Esophagus mucosa (tissue), 1 donor: ENCODE data around the gene TFAP2C. TPM values are rescaled to one million over a fixed set of nuclear protein-coding genes. Genes with fewer than 3 reads are reported as not detected.
"Not testable (repeated sequence)": the region's sequence is repeated elsewhere in the genome, so short reads cannot be mapped to it uniquely, and the experiment has no call there.

Experiments
- ATAC-seq: fragments of 200-7000 bp; cut with Tn5 transposase; one replicate; pipeline ENCODE4 v1.9.1; 2020
- total RNA-seq: library from RNA; stranded (reverse); gene quantifications from one replicate; pipeline ENCODE4 v1.2.4, GENCODE V29; 2023
- donor health status: DM: yes; HTN: yes; CAD: no.

The TFAP2C gene
- total RNA-seq, 1 donor from 2014 or later = 30.8 TPM

DNA sequence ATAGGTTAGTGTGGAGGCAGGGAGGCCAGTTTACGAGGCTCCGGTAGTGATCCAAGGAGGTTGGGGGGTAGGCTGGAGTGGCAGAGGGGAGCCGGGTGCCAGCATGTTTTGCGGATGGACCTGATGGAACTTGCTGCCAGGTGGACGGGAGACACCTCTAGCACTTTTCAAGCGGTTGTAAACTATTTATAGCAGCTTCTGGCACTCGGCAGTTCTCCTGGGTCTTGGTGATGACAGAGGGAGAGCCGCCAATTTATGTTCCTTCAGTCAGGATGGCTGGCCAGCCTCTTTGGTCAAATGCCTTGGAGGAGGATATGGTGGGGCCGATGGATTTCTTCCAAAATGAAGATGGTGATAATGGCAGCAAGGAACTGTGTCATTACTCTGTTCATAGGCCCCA lies 28.8 kb downstream of the TFAP2C start:
- no peak for ATAC-seq

DNA sequence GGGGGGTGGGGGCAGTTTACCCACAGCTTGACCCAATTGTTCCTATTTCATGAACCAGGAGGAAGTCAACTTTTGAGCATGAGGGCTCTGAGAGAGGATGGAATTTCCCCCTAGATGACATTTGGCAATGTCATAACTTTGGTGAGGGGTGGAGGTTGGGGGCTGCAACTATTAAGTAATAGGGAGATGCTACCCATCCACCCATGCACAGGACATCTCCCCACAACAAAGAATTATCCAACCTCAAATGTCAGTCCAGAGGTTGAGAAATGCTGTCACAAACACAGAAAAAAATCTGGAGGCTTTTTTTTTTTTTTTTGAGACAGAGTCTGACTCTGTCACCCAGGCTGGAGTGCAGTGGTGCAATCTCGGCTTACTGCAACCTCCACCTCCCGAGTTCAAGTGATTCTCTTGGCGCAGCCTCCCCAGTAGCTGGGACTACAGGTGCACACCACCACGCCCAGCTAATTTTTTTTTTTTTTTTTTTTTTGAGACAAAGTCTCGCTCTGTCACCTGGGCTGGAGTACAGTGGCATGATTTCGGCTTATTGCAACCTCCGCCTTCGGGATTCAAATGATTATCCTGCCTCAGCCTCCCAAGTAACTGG lies 29.3 kb downstream of the TFAP2C start:
- not testable (repeated sequence) for ATAC-seq

DNA sequence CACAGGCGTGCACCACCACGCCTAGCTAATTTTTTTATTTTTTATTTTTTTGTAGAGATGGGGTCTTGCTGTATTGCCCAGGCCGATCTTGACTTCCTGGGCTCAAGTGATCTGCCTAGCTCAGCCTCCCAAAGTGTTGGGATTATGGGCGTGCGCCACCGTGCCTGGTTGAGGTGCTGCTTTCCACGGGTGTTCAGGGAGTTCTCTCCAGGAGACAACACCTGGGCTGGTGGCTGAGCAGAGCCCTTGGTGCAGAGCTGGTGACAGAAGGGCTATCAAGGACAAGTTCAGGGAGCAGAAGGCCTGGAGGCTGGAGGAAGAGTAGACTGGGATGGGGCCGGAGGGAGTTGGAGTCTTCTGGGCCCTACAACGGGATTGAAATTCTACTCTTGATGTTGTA lies 34.6 kb downstream of the TFAP2C start:
- no peak for ATAC-seq

DNA sequence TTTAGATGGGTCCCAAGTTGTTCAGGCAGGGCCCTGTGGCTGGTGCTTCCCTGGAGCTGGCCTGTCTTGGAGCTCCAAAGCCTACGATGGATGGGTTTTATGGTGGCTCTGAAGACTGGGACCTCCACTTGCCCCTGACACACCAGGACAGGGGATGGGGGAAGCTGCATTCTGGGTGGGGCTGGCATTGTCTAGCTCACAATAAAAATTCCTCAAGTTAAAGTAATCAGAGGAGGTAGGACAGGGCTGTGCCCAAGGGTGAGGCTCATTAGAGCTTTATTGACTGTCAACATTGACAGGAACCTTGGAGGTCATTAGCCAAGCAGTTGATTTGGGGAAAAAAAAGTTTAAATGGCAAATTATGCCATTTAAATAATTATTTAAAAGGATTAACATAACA lies 35.7 kb downstream of the TFAP2C start:
- ATAC-seq = peak; percentile 37

DNA sequence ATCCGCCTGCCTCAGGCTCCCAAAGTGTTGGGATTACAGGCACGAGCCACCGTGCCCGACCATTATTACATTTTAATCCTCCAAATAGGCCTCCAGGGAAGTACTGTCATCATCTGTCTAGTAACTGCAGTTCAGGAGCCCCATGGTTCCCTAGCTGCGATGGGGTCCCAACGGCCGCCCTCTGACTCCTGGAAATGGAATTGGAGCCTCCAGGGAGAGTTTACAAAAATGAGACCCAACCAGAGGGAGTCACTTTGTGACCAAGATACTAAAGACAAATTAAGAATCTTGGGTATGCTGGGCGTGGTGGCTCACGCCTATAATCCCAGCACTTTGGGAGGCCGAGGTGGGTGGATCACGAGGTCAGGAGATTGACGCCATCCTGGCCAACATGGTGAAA lies 36.7 kb downstream of the TFAP2C start:
- no peak for ATAC-seq

DNA sequence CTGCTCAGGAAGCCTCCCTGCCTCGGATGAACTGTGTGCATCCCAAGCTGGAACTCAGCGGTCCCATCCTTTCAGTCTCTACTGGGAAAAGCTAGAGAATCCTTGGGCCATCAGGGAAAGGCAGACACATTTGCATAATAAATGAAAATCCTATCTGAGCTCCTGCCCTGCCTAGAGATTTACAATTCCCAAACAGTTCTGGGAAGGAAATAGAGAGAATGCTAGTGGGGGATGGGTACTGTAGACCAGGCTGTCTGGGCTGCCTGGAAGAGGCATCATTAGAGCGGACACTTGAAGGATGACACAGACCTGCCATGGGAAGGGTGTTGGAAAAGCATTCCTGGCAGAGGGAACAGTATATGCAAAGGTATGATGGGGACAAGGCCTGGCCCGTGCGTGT lies 44.3 kb downstream of the TFAP2C start:
- no peak for ATAC-seq

DNA sequence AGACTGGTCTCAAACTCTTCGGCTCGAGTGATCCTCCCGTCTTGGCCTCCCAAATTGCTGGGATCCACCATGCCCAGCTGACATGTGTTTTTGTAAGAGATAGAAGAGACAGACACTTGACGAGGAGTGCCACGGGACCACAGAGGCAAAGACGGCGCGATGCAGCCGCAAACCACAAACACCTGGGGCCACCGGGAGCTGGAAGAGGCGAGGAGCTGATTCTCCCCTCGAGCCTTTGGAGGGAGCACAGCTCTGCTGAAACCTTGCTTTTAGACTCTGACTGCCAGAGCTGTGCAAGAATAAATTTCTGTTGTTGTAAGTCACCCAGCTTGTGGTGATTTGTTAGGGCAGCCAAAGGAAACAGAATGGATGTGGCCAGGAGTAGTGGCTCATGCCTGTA lies 46.9 kb downstream of the TFAP2C start:
- no peak for ATAC-seq

DNA sequence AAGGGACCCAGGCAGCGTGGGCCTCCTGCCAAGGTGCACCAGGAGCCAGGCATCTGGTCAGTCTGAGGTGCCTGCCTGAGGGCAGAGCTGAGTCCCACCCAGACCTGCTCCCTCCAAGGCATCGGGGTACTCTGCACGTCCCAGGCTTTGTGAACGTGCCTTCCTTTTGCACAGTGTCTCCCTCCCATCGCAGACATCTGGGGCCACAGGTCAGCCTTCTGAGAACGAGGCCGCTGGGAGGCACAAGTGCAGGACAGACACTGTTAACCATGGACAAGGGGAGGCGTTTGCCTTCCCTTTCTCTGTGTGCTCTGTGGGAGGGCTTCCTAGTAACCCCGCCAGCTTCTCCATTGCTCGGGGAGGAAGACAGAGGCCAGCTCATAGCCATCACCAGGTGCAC lies 47.6 kb downstream of the TFAP2C start:
- ATAC-seq = no peak

DNA sequence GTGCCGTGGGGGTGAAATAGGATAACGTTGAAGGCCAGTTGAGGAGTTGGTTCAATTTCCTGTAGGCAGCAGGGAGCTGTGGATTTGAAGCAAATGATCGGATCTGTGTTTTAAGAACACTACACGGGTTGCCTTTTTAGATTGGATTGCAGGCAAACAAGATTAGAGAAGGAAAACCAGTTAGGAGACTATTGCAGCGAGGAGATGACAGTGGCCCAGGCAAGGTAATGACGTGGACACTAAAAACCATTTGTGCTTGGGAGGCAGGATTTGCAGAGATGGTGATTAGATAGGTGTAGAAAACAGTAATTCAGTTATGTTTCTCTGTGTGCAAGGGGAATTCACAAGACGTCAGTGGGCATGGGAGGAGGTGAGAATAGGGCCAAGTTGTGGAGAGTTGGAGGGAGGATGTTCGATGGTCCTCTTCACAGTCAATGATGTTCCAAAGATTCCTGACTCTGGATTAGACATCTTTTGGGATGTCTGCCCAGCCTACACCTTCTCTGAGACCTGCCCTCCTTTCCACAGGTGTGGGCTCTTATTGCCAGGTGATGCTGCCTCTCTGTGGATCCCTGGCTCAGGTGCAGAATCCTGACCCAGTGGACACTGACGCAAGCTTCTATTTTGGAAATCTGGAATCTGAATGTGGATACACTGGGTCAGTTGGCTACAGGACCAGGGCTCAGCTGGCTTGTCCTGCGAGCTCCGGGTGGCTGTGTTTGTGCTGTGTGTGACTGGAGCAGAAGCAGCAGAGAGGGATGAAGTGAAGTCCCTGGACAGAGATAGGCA lies 54.2 kb downstream of the TFAP2C start:
- no peak for ATAC-seq

DNA sequence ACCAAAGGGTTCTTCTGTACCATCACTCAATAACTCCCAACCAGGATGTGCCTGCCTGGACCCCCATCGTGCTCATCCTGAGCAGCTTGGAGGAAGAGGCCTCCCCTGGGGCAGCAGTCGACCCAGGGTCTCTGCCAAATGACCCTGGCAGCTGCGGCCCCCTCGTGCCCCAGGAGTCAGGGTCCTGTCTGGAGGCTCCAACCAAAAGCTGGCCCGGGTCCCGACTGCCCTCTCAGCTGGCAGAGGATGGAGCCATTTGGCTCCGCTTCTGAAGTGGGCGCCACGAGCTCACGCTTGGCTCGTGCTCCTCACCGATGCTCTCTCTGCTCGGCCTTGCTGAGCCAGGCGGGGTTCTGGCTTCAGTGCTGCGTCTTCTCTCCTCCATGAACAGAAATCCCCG lies 56.8 kb downstream of the TFAP2C start:
- ATAC-seq = no peak

DNA sequence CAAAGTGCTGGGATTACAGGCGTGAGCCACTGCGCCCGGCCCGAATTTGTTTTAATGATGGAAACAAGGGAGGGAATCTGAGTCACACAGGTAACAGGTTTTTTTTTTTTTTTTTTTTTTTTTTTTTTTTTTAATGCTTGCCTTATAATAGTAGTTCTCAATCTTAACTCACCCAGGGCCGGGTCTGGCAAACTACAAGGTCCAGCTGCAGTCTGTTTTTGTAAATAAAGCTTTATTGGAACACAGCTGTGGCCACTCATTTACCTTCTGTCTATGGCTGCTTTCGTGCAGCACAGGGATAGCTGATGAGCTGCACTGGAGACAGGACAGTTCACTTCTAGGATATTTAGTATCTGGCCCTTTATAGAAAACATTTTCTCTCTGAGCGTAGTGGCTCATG lies 58.0 kb downstream of the TFAP2C start:
- no peak for ATAC-seq

DNA sequence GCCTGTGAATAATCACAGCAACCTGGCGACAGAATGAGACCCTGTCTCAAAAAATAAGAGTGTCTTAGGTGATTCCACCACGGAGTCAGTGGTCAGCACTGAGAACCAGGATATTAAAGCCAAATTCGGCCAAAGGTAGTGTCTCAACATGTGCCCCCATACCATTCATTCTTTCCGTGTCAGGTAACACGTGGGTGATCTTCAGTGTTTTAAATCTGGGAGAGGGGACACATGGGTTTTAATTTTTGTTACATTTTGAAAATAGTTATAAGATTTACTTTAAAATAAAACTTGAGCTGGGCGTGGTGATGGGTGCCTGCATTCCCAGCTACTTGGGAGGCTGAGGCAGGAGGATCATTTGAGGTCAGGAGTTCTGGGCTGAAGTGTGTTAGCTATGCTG lies 59.0 kb downstream of the TFAP2C start:
- no peak for ATAC-seq

Other genes with a start within 250 kb of the TFAP2C start
- gene AURKA, start 237.1 kb upstream of the TFAP2C start, total RNA-seq = 14.5 TPM
- gene CSTF1, start 236.7 kb upstream of the TFAP2C start, total RNA-seq = 18.5 TPM
- gene CASS4, start 217.0 kb upstream of the TFAP2C start, total RNA-seq = 0.28 TPM
- gene RTF2, start 160.7 kb upstream of the TFAP2C start, total RNA-seq = 51.0 TPM
- not detected for gene FAM209A, start 104.6 kb upstream of the TFAP2C start, total RNA-seq
- gene FAM209B, start 96.1 kb upstream of the TFAP2C start, total RNA-seq = 0.44 TPM